HL-60 (cell line): ENCODE measurements around the gene TP73.

Experiments used
- DNase-seq, 2 experiments: peaks; one replicate each; pipeline ENCODE4 v3.0.0-alpha.2; 2010 to 2020; ENCODE audit warnings: low read depth in 1 of 2, low spot score in 1 of 2
- H3K27ac ChIP-seq: fragments of 250-450 bp; sonication (Bioruptor Pico); replicated peaks from 2 replicates; pipeline ENCODE4 v1.5.1; 2020; ENCODE audit warnings: mild to moderate bottlenecking, moderate library complexity
- H3K27me3 ChIP-seq: fragments of 250-450 bp; sonication (Bioruptor Pico); 2 replicates; pipeline ENCODE4 v1.5.1; 2021; ENCODE audit warnings: mild to moderate bottlenecking, moderate library complexity; ENCODE audit not compliant: insufficient read depth, poor library complexity, severe bottlenecking
- H3K4me3 ChIP-seq: replicated peaks from 2 replicates; pipeline ENCODE4 v1.5.1; 2011; ENCODE audit warnings: mild to moderate bottlenecking, control low read depth, low read length; ENCODE audit not compliant: insufficient read depth
- GABPA ChIP-seq: IDR thresholded peaks from 2 replicates; pipeline ENCODE4 v1.6.1; 2012; ENCODE audit warnings: low read depth
- POLR2AphosphoS5 ChIP-seq: IDR thresholded peaks from 2 replicates; pipeline ENCODE4 v1.6.1; 2012; ENCODE audit warnings: low read depth
- SPI1 ChIP-seq: IDR thresholded peaks from 2 replicates; pipeline ENCODE4 v1.6.1; 2012; ENCODE audit warnings: low read depth, mild to moderate bottlenecking, borderline replicate concordance
- TF ChIP-seq, protein P1 (sequence below): IDR thresholded peaks from one replicate; pipeline ENCODE4 v1.5.1; 2011; ENCODE audit warnings: low read length, control low read depth, inconsistent platforms; ENCODE audit not compliant: insufficient read depth
- TF ChIP-seq, protein P2 (sequence below): IDR thresholded peaks from 2 replicates; pipeline ENCODE4 v1.6.1; 2012; ENCODE audit warnings: low read depth; ENCODE audit not compliant: insufficient replicate concordance

Gene TP73

DNA sequence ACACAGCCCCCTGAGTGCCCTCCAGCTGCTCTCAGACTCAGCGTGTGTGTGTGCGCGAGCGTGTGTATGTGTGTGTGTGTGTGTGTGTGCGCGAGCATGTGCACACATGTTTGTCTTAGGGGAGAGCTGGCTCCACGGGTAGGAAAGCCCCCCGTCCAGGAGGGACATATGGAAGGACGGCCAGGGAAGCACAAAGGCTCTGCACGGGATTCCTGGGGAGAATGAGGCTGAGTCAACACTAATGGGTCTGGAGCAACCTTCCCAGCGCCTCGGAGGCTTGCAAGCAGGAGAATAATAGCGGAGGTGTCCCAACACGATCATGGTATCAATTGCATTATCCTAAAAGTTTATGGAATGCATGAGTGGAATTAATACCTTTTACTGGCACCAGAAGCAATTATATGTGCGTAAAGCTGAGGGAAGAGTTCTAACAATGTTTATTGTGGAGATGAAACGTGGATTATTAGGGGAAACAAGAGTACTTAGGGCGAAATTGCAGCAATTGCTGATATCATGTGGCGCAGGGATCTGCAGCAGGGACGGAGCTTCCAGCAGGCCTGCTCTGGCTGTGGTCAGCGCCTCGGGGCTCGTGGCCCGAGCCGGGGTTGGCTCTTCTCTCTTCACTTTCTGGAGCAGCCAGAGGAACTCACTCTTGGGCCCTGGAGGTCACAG is 59.6 kb downstream of the TP73 start:
- no peak for DNase-seq
- TF ChIP-seq GABPA (no peak), SPI1 (no peak), POLR2AphosphoS5 (no peak)
- TF ChIP-seq, protein P1, sequence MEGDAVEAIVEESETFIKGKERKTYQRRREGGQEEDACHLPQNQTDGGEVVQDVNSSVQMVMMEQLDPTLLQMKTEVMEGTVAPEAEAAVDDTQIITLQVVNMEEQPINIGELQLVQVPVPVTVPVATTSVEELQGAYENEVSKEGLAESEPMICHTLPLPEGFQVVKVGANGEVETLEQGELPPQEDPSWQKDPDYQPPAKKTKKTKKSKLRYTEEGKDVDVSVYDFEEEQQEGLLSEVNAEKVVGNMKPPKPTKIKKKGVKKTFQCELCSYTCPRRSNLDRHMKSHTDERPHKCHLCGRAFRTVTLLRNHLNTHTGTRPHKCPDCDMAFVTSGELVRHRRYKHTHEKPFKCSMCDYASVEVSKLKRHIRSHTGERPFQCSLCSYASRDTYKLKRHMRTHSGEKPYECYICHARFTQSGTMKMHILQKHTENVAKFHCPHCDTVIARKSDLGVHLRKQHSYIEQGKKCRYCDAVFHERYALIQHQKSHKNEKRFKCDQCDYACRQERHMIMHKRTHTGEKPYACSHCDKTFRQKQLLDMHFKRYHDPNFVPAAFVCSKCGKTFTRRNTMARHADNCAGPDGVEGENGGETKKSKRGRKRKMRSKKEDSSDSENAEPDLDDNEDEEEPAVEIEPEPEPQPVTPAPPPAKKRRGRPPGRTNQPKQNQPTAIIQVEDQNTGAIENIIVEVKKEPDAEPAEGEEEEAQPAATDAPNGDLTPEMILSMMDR = no peak
- TF ChIP-seq, protein P2, sequence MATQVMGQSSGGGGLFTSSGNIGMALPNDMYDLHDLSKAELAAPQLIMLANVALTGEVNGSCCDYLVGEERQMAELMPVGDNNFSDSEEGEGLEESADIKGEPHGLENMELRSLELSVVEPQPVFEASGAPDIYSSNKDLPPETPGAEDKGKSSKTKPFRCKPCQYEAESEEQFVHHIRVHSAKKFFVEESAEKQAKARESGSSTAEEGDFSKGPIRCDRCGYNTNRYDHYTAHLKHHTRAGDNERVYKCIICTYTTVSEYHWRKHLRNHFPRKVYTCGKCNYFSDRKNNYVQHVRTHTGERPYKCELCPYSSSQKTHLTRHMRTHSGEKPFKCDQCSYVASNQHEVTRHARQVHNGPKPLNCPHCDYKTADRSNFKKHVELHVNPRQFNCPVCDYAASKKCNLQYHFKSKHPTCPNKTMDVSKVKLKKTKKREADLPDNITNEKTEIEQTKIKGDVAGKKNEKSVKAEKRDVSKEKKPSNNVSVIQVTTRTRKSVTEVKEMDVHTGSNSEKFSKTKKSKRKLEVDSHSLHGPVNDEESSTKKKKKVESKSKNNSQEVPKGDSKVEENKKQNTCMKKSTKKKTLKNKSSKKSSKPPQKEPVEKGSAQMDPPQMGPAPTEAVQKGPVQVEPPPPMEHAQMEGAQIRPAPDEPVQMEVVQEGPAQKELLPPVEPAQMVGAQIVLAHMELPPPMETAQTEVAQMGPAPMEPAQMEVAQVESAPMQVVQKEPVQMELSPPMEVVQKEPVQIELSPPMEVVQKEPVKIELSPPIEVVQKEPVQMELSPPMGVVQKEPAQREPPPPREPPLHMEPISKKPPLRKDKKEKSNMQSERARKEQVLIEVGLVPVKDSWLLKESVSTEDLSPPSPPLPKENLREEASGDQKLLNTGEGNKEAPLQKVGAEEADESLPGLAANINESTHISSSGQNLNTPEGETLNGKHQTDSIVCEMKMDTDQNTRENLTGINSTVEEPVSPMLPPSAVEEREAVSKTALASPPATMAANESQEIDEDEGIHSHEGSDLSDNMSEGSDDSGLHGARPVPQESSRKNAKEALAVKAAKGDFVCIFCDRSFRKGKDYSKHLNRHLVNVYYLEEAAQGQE = no peak
- Histone ChIP-seq H3K27me3 (peaks cover 25% of the 10 kb centered on the region), H3K27ac (no peak overlapping the region), H3K4me3 (no peak overlapping the region)

DNA sequence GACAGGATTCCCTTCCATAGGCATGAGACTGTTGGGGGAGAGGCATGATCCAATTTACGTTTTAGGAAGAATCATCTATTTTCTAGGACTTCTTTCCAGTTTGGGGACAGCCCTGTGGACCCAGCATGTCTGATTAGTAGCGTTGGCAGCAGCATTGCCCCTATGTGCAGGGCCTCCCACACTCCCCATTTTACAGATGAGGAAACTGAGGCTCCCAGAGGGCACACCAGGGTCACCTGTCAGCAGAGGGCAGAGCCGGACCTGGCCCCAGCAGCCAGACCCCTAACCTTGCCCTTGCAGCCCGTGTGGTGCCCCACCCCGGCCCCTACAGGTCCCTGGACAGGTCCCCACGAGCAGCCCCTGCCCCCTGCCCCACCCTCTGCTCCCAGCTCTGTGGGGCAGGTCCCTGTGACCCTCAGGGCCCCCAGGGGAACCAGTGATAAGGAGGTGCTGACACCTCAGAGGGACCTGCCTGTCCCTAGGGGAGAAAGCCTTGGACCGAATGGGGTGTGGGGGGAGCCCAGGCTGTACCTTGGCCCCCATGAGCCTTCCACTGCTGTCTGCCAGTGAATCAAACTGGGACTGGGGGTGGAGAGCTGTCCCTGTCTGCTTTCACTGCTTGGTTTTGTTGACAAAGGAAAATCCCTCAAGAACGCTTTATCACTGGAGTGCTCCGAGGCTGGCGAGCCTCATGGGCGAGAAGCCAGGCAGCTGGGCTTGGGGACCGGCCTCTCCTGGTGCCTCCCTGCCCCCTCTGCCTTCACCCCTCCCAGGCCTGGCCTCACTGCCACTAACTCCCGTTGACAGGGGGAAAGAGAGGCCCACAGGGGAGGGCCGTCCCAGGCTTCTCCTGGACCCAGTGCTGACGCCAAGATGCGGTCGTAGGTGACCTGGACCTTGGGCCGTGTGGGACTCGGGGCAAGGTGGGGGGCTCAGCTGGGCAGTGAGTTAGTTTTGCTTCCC is 60.5 kb downstream of the TP73 start:
- H3K4me3 ChIP-seq = no peak overlapping the region
- no peak for DNase-seq
- no peak overlapping the region for H3K27ac ChIP-seq
- peaks cover 18% of the 10 kb centered on the region for H3K27me3 ChIP-seq
- no peak for TF ChIP-seq SPI1
- TF ChIP-seq, protein P1 = no peak
- TF ChIP-seq, protein P2 = no peak
- no peak for TF ChIP-seq POLR2AphosphoS5
- TF ChIP-seq GABPA = no peak

DNA sequence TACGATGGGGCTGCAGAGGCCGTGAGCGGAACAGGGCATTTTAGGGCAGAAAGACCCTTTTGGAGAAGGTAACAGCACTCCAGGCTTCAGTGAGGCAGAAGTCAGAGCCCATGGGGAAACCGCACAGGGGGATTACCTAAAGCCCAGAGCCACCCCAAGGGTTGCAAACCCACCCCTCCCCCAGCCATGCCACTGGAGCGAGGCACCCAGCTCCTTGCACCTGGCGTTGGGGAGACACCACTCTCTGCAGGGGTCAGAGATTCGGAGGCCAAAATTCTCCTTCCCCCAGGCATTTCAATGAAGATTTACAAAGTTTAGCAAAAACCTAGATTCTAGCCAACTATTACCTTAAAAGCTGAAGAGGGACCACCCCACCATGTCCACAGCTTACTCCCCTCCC is 61.5 kb downstream of the TP73 start:
- Histone ChIP-seq H3K4me3 (no peak overlapping the region), H3K27ac (no peak overlapping the region)

More for the DNA sequence above, 61.5 kb downstream of the TP73 start:
- peaks cover 8% of the 10 kb centered on the region for H3K27me3 ChIP-seq
- no peak for TF ChIP-seq GABPA
- no peak for TF ChIP-seq SPI1
- no peak for TF ChIP-seq POLR2AphosphoS5
- TF ChIP-seq, protein P1 = no peak
- TF ChIP-seq, protein P2 = no peak
- DNase-seq = no peak
